ENCODE results near the gene KIAA1671.
A peak's percentile ranks its signal among the peaks of the same experiment; 100 is the strongest.

The KIAA1671 gene

GRCh38 chr22:25092119-25092518 is 139.6 kb downstream of the KIAA1671 start:
- DNase-seq (ENCODE audit: low spot score) = no peak

DNA sequence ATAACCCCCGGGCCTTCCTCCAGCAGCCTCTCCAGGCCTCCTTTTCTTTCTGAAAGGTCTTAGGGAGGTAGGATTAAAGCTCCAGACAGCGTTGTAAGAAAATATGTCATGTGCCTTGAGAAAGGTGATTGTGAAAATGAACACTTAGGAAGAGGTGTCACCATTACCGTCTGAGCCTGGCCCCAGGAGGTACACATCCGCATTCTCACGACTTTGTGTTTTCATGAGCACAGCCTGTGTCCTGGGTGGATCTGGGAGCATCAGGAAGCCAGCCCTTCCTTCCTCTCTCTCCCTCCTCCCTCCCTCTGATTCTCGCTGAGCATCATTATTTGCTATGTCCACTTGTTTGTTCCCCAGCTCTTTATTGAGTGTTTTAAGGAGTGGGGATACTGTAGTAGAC is 142.1 kb downstream of the KIAA1671 start:
- no peak for DNase-seq (ENCODE audit: low spot score)

DNA sequence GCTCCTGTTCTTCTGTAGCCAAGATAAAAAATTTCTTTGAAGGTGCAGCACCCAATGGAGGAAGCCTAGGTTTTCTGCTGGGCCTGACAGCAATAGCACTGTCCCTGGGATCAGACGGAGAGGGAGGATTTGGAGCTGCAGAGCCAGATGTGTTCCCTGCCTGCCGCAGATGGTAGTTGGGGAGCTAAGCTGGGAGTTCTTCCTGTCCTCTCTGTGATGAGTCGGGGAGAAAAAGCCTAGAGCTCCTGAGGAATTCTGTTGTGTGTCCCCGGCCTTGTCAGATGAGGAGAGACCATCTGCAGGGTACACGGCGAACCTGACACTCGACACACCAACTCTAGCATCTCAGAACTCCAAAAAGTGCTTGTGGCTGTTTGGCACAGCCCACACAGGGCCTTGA is 143.4 kb downstream of the KIAA1671 start:
- no peak for DNase-seq (ENCODE audit: low spot score)

GRCh38 chr22:25096638-25097405 is 144.3 kb downstream of the KIAA1671 start:
- no peak for DNase-seq (ENCODE audit: low spot score)

DNA sequence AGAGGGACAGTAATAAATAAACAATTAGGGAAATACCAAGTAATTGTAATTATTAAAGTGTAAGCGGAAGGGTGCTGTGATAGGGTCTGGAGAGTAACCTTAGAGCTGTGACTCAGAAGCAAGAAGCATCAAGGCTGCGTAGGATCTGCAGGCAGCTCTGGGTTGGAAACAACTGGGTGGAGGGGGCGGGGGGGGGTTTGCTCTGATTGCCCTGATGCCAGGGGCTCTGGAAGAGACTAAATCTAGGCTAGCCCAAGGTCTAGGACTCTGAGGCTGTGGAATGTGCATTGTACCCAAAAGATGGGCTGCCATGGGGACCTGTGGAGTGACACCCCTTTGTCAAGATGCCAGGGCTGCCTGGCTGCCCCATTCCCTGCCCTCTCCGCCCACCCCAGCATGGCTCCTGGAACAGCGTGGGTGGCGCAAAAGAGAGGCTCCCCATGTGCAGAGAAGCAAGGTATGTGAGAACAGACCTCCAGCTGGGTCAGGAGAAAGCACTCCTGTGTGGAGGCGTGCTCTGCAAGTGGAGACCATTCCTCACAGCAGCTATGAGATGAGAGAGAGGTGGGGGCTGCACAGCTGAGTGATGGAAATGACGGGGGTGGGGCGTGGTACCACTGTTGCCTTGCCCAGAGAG is 146.0 kb downstream of the KIAA1671 start:
- no peak for DNase-seq (ENCODE audit: low spot score)

- no peak for DNase-seq (ENCODE audit: low spot score)
Measured at GRCh38 chr22:25099202-25099601, 146.7 kb downstream of the KIAA1671 start.

DNA sequence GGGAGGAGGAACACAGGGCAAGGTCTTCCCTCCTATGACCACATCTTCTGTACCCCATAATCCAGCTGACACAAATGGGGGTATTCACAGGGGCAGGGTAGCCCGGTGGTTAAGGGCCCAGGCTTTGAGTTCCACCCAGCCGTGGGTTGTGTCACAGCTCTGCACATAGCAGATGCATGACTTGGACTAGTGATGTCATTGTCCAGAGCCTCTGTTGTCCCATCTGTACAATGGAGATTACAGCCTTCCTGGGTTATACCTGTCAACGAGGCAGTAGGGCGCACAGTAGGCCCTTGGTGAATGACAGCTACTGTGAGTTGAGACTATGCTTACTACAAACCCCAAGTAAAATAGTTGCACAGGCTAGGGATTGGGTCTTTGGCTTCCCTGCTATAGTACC is 147.9 kb downstream of the KIAA1671 start:
- DNase-seq (ENCODE audit: low spot score) = no peak

DNA sequence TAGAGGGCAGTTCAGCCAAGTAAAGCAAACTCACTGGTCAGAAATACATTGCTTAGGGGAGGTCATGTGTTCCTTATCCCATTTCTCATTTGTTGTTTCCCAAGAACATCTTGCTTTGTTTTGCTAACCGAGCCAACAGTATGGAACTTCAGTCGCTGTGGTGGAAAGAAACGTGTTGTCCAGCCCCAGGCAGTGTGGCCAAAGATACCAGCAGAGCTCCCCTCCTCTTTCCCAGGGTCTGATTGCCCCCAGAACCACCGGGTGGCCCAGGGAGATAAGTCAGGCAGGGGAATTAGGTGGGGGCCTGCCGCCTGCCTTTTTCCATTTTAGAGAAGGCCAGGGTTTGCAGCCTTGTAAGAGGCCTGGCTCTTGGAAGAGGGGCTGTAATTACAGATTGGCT is 148.4 kb downstream of the KIAA1671 start:
- DNase-seq (ENCODE audit: low spot score) = no peak

- DNase-seq (ENCODE audit: low spot score) = no peak
Measured at GRCh38 chr22:25101501-25101900, 149.0 kb downstream of the KIAA1671 start.

GRCh38 chr22:25101986-25102385 is 149.5 kb downstream of the KIAA1671 start:
- no peak for DNase-seq (ENCODE audit: low spot score)

- no peak for DNase-seq (ENCODE audit: low spot score)
Measured at GRCh38 chr22:25102722-25103121, 150.2 kb downstream of the KIAA1671 start.

GRCh38 chr22:25104367-25104766 is 151.9 kb downstream of the KIAA1671 start:
- DNase-seq (ENCODE audit: low spot score) = no peak

- no peak for DNase-seq (ENCODE audit: low spot score)
Measured at GRCh38 chr22:25105817-25106650, 153.5 kb downstream of the KIAA1671 start.

DNA sequence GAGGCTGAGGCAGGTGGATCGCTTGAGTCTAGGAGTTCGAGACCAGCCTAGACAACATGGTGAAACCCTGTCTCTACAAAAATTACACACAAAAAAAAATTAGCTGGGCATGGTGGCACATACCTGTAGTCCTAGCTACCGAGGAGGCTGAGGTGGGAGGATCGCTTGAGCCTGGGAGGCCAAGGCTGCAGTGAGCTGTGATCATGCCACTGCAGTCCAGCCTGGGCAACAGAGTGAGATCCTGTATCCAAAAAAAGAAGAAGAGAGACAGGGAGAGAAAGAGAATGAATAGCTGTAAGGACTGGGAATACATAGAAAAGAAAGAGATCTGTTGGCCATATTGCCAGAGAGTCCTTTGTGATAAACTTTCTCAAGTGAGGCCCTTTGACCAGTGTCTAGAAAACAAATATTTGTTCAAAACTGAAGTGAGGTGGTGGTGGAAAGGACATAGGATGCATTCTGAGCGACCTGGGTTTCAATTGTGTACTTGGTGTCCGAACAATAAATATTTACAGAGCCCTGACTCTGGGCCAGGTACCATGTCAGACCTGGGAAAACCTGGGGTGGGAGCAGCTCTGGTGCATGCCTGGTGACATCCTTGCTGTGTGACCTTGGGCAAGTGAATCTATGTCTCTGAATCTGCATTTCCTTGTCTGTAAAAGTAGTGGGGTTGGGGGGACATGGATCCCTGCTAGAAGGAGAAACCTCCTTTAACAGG is 157.5 kb downstream of the KIAA1671 start:
- DNase-seq (ENCODE audit: low spot score) = no peak

GRCh38 chr22:25110596-25110845 is 158.0 kb downstream of the KIAA1671 start:
- DNase-seq (ENCODE audit: low spot score) = no peak

GRCh38 chr22:25110846-25111578 is 158.5 kb downstream of the KIAA1671 start:
- DNase-seq (ENCODE audit: low spot score) = peak; percentile 65

- no peak for DNase-seq (ENCODE audit: low spot score)
Measured at GRCh38 chr22:25111579-25112517, 159.3 kb downstream of the KIAA1671 start.

- DNase-seq (ENCODE audit: low spot score) = no peak
Measured at GRCh38 chr22:25112538-25113253, 160.2 kb downstream of the KIAA1671 start.

DNA sequence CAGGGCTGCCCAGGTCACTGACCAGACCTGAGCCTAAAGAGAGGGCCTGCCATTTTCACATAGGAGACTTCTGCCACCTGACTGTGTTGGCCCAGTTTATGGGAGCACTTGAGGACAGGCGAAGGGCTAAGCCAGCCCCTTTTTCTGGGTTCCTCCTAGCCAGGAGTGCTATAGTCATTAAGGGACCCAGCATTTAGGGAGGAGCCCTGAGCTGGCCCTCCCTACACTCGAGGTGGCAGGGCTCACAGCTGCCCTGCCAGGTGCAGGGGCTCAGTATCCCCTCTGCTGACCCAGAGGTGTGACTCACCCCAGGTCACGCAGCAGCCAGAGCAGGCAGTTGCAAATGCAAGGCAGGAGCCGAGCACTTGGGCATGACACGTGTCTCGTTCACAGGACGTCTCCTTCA is 160.8 kb downstream of the KIAA1671 start:
- no peak for DNase-seq (ENCODE audit: low spot score)
